Measurements from ENCODE around the gene FBXO38.

FBXO38 gene

GRCh38 chr5:148384380-148384737 lies 601 bp downstream of the FBXO38 start:
- DNase-seq, result no peak

GRCh38 chr5:148385094-148385493 lies 1.3 kb downstream of the FBXO38 start:
- no peak for DNase-seq

GRCh38 chr5:148386041-148386440 lies 2.3 kb downstream of the FBXO38 start:
- DNase-seq, result no peak

DNA sequence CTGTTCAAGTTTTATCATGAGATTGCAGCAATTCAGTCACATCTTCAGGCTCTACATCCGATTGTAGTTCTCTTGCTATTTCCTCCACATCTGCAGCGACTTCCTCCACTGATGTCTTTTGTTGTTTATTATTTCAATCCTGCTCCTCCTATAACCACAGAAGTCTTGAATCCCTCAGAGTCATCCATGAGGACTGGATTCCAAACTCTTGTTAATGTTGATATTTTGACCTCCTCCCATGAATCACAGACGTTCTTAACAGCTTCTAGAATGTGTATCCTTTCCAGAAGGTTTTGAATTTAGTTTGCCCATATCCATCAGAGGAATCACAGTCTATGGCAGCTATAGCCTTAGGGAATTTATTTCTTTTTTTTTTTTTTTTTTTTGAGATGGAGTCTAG lies 3.6 kb downstream of the FBXO38 start:
- DNase-seq, result no peak

DNA sequence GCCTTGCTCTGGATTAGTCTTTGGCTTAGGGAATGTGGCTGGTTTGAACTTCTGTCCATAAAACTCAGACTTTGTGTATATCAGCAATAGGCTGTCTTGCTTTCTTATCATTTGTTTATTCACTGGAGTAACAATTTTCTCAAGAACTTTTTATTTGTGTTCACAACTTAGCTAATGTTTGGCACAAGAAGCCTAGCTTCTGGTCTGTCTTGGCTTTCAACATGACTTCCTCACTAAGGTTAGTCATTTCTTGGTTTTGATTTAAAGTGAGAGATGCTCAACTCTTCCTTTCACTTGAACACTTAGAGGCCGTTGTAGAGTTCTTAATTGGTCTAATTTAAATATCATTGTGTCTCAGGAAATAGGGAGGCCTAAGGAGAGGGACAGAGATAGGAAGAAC lies 4.9 kb downstream of the FBXO38 start:
- DNase-seq, result no peak

GRCh38 chr5:148390914-148391313 lies 7.2 kb downstream of the FBXO38 start:
- DNase-seq, result no peak

DNA sequence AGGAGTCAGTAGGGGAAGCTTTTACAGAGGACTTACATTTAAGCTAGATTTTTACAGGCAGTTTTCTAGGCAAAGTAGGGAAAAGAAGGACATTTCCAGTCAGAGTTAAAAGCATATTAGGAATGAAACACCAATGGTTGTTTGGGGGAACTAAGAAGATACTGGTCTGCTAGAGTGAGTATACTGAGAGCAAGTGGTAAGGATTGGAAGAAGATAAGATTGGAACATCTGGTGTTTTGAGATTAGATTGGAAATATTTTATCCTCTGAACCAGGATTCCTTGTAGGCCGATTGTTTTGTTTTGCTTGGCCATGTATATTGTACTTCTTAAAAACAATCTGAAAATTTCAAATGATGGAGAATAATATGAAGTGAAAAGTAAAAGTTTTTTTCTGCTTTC lies 7.7 kb downstream of the FBXO38 start:
- no peak for DNase-seq

DNA sequence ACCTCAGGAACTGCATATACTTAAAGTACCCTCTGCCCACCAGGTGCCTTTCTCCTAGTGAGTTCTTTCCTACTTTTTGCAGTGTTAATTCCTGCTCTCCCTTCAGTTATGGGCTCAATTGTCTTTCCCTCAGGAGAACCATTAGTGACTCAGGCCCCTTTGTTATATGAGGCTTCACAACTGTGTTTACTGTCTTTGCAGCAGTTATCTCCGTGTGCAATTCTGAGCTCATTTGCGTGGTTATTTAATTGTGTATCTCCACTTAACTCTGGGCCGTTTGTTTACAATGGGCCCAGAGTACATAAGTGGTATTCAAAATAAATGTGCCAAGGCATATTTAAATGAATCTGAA lies 9.6 kb downstream of the FBXO38 start:
- DNase-seq, result peak; percentile 85

DNA sequence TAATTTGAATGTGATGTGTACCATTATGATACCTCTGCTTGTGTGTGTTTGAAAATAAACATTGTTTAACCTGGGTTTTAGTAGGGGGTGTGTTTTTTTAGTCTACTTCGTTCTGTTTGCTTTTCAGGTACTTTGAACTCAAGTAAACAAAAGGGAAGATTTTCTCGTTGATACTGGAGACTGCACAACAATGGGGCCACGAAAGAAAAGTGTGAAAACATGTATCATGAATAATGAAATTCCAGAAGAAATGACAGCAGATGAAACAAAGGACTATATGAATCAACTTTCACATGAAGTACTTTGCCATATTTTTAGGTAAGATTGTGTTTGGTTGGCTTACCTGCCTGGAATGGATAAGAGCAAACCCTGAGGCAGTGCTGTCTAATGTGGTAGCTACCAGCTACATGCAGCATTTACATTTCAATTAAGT lies 10.8 kb downstream of the FBXO38 start:
- peak; percentile 4 for DNase-seq

DNA sequence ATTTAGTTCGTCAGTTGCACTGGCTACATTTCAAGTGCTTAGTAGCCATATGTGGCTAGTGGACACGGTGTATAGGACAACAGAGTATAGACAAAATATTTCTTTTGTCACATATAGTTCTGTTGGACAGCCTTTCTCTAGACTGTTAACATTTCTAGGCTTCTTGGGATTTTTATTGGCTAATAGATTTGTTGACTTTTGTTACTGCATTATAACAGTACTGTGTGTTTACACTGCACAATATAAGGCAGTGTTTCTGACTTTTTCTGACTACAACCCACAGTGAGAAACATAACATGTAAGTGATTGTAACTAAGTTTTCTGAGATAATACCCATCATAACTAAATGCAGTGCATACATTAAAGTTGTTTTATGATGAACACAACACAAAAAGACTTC lies 11.3 kb downstream of the FBXO38 start:
- DNase-seq, result no peak

DNA sequence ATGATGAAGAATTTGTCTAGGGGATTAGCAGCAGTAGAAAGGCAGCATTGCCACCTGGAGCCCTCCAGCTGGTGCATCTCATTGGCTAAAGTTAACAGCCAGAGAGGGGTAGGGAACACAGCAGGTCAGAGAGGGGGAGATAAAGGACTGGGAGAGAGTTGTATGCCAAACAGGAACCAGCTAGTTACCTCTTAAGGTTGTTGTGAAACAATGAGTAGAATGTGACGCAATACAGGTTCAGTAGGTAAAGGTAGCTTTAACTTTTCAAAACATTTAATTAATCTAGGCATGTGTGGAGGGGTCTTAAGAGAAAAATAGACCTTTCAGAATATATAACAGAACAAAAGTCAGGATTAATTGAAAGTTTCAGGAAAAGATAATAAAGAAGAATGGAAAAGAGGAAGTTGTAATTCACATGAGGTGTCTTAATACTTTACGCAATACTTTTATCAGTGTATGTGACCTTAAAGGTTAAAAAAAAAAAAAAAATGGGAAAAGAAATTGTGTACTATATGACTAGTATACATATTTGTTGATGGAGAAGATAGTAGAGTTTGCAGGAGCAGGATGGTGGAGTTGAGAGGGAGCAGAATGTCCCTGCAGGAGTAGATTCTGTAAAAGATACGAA lies 14.3 kb downstream of the FBXO38 start:
- no peak for DNase-seq

DNA sequence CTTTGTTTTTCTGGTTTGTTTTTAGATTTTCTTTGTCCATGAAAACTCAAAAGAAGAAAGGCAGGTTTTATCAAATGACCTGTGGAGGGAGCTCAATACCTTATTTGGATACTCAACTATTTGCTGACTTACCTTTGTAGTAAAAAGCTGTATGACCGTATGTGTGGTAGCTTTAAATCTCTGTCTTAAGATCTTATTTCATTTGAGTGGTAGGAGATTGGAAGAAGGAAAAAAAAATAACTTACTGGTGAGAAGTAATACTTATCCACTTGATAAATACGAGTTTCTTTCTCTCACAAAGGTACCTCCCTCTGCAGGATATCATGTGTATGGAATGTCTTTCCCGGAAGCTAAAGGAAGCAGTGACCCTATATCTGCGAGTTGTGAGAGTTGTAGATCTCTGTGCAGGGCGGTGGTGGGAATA lies 15.0 kb downstream of the FBXO38 start:
- no peak for DNase-seq

DNA sequence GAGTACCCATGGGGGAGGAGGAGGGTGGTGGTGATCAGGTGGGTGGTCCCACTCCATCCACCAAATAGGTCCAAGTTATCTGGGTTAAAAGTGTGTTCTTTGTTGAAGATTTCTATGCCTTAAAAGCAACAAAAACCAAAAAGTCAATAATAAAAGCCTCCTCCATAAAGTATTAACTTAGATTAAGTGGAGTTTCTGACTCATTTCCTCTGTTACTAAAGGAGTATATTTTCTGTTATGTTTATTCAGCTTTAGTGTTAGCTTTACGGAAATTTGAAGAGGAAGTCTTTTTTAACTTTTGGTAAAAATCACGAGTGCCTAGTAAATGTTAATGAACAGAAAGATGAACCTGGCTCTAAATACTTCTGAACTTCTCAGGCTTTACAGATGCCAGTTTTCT lies 17.8 kb downstream of the FBXO38 start:
- DNase-seq, result no peak

- no peak for DNase-seq
Measured at GRCh38 chr5:148403344-148403743, 19.6 kb downstream of the FBXO38 start.

GRCh38 chr5:148406406-148406805 lies 22.6 kb downstream of the FBXO38 start:
- no peak for DNase-seq

GRCh38 chr5:148408092-148408491 lies 24.3 kb downstream of the FBXO38 start:
- no peak for DNase-seq

DNA sequence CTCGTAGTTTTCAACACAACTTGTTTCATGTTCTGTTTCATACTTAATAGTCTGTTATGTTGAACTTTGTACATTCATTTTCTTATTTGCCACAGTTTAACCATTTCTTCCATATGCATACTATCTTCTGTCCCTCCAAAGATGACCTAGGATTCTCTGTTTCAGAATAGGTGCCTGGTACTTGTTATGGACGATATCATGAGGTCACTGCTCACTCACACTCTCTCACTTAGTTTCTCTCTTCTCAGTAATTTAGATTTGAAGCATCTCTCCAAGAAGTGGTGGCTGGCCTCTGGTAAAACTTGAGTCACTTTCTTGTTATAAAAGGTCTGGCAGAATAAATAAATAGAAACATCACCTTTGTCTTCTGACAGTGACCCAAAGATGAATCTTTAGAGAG lies 28.4 kb downstream of the FBXO38 start:
- DNase-seq, result no peak

DNA sequence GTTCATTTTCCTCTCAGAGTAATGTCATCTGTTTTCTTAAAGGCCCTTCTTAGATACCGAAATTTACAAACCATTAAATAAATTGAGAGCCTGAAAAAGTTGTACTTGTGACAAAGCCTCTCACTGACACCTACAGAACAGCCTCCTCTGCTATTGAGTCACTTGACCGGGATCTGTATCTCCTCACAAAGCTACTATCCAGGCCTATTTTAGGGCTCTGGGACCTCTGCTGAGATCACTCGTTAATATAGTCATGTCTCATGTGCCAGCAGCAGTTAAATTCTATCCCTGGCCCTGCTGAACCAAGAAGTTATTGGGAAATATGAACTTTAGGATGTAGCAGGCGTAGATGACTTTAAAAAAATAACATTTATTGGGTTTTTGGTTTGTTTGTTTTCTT lies 31.1 kb downstream of the FBXO38 start:
- DNase-seq, result no peak

- no peak for DNase-seq
Measured at GRCh38 chr5:148416416-148416815, 32.7 kb downstream of the FBXO38 start.

DNA sequence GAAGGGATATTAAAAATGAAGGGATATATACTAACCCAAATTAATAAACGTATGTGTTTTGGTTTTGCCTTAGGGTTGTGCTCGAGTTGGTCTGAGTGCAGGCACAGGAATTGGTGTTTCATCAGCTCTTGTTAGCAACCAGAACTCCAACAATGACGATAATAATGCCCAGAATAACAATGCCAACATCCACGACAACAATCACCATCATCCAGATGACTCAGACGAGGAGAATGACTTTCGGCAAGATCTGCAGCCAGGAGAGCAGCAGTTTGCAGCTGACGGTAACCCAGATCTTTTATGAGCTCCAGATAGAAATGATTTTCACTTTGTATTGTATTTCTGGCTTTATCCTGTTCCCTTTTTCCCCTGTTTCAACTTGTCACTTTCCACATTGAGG lies 33.2 kb downstream of the FBXO38 start:
- no peak for DNase-seq

DNA sequence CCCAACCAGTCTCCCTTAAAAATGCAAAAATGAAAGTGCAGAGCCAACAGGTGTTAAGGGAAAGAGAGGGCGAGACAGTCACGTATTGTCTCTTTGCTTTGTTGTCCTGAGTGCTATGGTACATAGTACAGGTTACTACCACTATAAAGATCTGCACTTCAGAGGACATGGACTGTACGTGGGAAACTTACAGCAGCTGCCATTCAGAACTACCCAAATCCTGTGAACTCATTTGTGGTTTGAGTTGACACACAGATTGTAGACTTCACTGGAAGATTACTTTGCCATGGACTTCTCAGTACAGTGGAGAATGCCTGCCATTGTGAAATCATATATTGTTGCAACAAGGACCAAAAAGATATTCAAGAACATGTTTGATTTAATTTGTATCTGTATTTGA lies 34.8 kb downstream of the FBXO38 start:
- DNase-seq, result no peak

DNA sequence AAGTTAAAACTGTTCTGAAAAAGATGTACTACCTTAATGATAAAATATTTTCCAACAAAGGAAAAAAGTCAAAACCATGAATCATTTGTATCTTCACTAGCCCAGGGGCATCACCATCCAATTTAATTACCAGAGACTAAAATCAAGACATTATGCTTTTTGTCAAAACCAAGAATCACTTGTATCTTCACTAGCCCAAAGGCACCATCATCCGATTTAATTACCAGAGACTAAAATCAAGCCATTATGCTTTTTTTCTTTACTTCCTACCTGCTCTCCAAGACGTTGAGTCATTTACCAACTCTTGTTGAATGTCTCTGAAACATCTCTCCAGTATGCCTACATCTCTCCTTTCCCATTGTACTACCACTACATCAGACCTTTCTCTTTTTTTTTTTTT lies 37.9 kb downstream of the FBXO38 start:
- DNase-seq, result no peak

DNA sequence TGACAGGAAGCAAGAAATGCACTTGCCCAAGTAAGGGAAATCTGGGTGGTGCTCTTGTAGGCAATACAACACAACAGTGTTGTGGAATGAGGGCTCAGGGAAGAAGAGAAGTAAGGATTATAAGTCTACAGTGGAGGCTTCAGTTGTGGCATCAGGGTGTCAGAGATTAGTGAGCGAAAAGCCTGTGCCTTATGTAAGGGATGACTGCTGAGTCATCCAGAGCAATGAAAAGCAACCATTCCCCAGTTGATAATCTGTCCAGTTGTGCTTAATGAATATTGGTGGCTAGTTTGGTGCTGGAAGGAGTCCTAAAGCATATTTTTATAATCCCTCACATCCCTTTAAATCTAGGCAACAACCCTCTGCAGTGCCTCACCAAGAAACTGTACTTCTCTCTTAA lies 42.0 kb downstream of the FBXO38 start:
- no peak for DNase-seq

DNA sequence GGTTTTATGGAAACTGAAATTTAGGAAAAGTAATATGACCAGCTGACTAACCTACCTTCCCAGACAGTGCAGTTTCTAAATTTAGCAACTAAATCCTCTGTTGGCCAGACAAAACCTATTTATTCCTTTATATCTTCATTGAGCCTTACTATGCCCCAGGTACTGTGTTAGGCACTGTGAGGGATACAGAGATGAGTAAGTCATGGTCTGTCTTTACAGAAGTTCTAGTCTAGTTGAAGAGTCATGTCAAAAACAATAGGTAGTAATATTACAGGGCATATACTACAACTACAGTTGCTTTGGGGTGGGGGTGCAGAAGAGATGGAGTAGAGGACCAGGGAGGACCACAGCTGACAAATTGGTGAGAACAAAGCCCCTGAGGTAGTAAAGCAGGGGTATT lies 42.8 kb downstream of the FBXO38 start:
- no peak for DNase-seq

GRCh38 chr5:148427370-148428042 lies 43.7 kb downstream of the FBXO38 start:
- no peak for DNase-seq

All from DMS153 (cell line).